IMR-90 (cell line): ENCODE results near the gene C10orf71. TPM values are rescaled to one million over a fixed set of nuclear protein-coding genes. Genes with fewer than 3 reads are reported as not detected.

Experiments
- ATAC-seq: fragments of 200-7000 bp; cut with Tn5 transposase; 2 replicates; pipeline ENCODE4 v1.9.1; 2020; ENCODE audit warnings: low read depth, mild to moderate bottlenecking, moderate library complexity
- BruUV-seq: library from RNA; stranded (reverse); fragments of 400-500 nt; replicated peaks from 2 replicates; lab custom pipeline; 2021; lab: Mats Ljungman, UMichigan
- CTCF ChIA-PET: fragments of 300-600 bp; formaldehyde crosslinking; extraction: SDS; loops from one replicate; lab custom pipeline; 2021; ENCODE audit warnings: antibody characterized with exemption; lab: Yijun Ruan, JAX
- POLR2A ChIA-PET: fragments of 300-600 bp; sonication (Branson Sonifier 250); formaldehyde crosslinking; loops from one replicate; lab custom pipeline; 2022; ENCODE audit warnings: antibody characterized with exemption; ENCODE audit not compliant: unreplicated experiment; lab: Charles Lee
- DNase-seq: peaks from one replicate; pipeline ENCODE4 v3.0.0; 2013
- H2AFZ ChIP-seq: replicated peaks from 2 replicates; pipeline ENCODE3; 2013; ENCODE audit warnings: low read length, mild to moderate bottlenecking; ENCODE audit not compliant: poor library complexity
- H2AK5ac ChIP-seq: 2 replicates; pipeline ENCODE4 v1.6.1; 2013; ENCODE audit warnings: low read depth, low read length, inconsistent platforms
- H2AK9ac ChIP-seq: replicated peaks from 2 replicates; pipeline ENCODE3; 2013; ENCODE audit warnings: mild to moderate bottlenecking, low read depth, low read length, moderate library complexity; ENCODE audit not compliant: poor library complexity
- H2BK120ac ChIP-seq: 2 replicates; pipeline ENCODE4 v1.6.1; 2013; ENCODE audit warnings: low read depth, low read length, inconsistent platforms
- H2BK15ac ChIP-seq: 3 replicates; pipeline ENCODE4 v1.6.1; 2013; ENCODE audit warnings: low read depth, low read length, inconsistent platforms
- H2BK20ac ChIP-seq: 2 replicates; pipeline ENCODE4 v1.6.1; 2013; ENCODE audit warnings: low read depth, mild to moderate bottlenecking, inconsistent platforms, low read length, moderate library complexity
- H2BK5ac ChIP-seq: 2 replicates; pipeline ENCODE4 v1.6.1; 2013; ENCODE audit warnings: mild to moderate bottlenecking, low read depth, low read length, inconsistent platforms; ENCODE audit not compliant: poor library complexity, severe bottlenecking
- H3K14ac ChIP-seq: replicated peaks from 2 replicates; pipeline ENCODE4 v1.6.1; 2013; ENCODE audit warnings: low read depth, low read length, inconsistent platforms
- H3K18ac ChIP-seq: 2 replicates; pipeline ENCODE4 v1.6.1; 2013; ENCODE audit warnings: low read depth, low read length, control low read depth
- H3K23ac ChIP-seq: 2 replicates; pipeline ENCODE4 v1.6.1; 2013; ENCODE audit warnings: low read depth, low read length, inconsistent platforms
- H3K27ac ChIP-seq: 2 replicates; pipeline ENCODE4 v1.5.1; 2013; ENCODE audit warnings: mild to moderate bottlenecking, control low read depth, low read length; ENCODE audit not compliant: insufficient read depth
- H3K27me3 ChIP-seq: 2 replicates; pipeline ENCODE4 v1.6.1; 2013; ENCODE audit warnings: low read length; ENCODE audit not compliant: control insufficient read depth, insufficient read depth
- H3K36me3 ChIP-seq: 2 replicates; pipeline ENCODE4 v1.6.1; 2013; ENCODE audit warnings: low read length, mixed read lengths; ENCODE audit not compliant: control insufficient read depth, insufficient read depth
- H3K4ac ChIP-seq: 2 replicates; pipeline ENCODE4 v1.6.1; 2013; ENCODE audit warnings: low read depth, low read length, inconsistent platforms
- H3K4me1 ChIP-seq: 2 replicates; pipeline ENCODE4 v1.6.1; 2013; ENCODE audit warnings: low read length, mixed read lengths; ENCODE audit not compliant: control insufficient read depth, insufficient read depth
- H3K4me2 ChIP-seq: 2 replicates; pipeline ENCODE4 v1.6.1; 2013; ENCODE audit warnings: low read depth, mild to moderate bottlenecking, control low read depth, low read length, moderate library complexity
- H3K4me3 ChIP-seq: 2 replicates; pipeline ENCODE4 v1.5.1; 2013; ENCODE audit warnings: low read depth, mild to moderate bottlenecking, control low read depth, low read length, moderate library complexity; ENCODE audit not compliant: insufficient read depth
- H3K56ac ChIP-seq: 2 replicates; pipeline ENCODE4 v1.6.1; 2013; ENCODE audit warnings: low read length, inconsistent platforms; ENCODE audit not compliant: insufficient read depth; ENCODE audit errors: extremely low read depth
- H3K79me1 ChIP-seq, 2 experiments: 2 replicates each; pipeline ENCODE4 v1.6.1; 2013; ENCODE audit warnings: low read length in 2 of 2, inconsistent platforms in 1 of 2, low read depth in 1 of 2
- H3K9ac ChIP-seq: 2 replicates; pipeline ENCODE4 v1.6.1; 2013; ENCODE audit warnings: low read depth, low read length, control low read depth
- H3K9me1 ChIP-seq: 2 replicates; pipeline ENCODE4 v1.6.1; 2013; ENCODE audit warnings: low read length, inconsistent platforms; ENCODE audit not compliant: insufficient read depth
- H3K9me3 ChIP-seq: 2 replicates; pipeline ENCODE4 v1.6.1; 2013; ENCODE audit warnings: low read length; ENCODE audit not compliant: control insufficient read depth, insufficient read depth
- H4K20me1 ChIP-seq: 2 replicates; pipeline ENCODE4 v1.6.1; 2013; ENCODE audit warnings: low read length, inconsistent platforms; ENCODE audit not compliant: insufficient read depth
- H4K5ac ChIP-seq: 2 replicates; pipeline ENCODE4 v1.6.1; 2013; ENCODE audit warnings: mild to moderate bottlenecking, low read depth, low read length, control low read depth
- H4K8ac ChIP-seq, 2 experiments: 2 replicates each; pipeline ENCODE4 v1.6.1; 2013; ENCODE audit warnings: low read depth in 2 of 2, low read length in 2 of 2, control low read depth in 1 of 2, inconsistent platforms in 1 of 2
- H4K91ac ChIP-seq: 2 replicates; pipeline ENCODE4 v1.6.1; 2013; ENCODE audit warnings: low read depth, low read length, inconsistent platforms; ENCODE audit not compliant: insufficient read depth
- BHLHE40 ChIP-seq: fragments of 150-350 bp; IDR thresholded peaks from 2 replicates; pipeline ENCODE4 v1.6.1; 2016; ENCODE audit warnings: mild to moderate bottlenecking, low read depth, low read length
- CEBPB ChIP-seq: IDR thresholded peaks from 2 replicates; pipeline ENCODE4 v1.6.1; 2012; ENCODE audit warnings: low read depth, low read length, improper control_type of control experiment
- CHD1 ChIP-seq: IDR thresholded peaks from 2 replicates; pipeline ENCODE4 v1.6.1; 2012; ENCODE audit warnings: low read depth, low read length, improper control_type of control experiment
- FOS ChIP-seq: fragments of 150-350 bp; IDR thresholded peaks from 2 replicates; pipeline ENCODE4 v1.6.1; 2016; ENCODE audit warnings: low read depth, low read length
- MAFK ChIP-seq: IDR thresholded peaks from 2 replicates; pipeline ENCODE4 v1.6.1; 2012; ENCODE audit warnings: low read depth, low read length, improper control_type of control experiment
- MAZ ChIP-seq: IDR thresholded peaks from 2 replicates; pipeline ENCODE4 v1.6.1; 2012; ENCODE audit warnings: low read depth, mild to moderate bottlenecking, low read length, improper control_type of control experiment, moderate library complexity, borderline replicate concordance
- MXI1 ChIP-seq: IDR thresholded peaks from 2 replicates; pipeline ENCODE4 v1.6.1; 2012; ENCODE audit warnings: low read depth, mild to moderate bottlenecking, low read length, moderate library complexity, borderline replicate concordance
- NFE2L2 ChIP-seq: fragments of 150-350 bp; IDR thresholded peaks from 2 replicates; pipeline ENCODE4 v1.6.1; 2016; ENCODE audit warnings: low read depth, mild to moderate bottlenecking, low read length
- POLR2A ChIP-seq: IDR thresholded peaks from 2 replicates; pipeline ENCODE4 v1.6.1; 2012; ENCODE audit warnings: mild to moderate bottlenecking, low read depth, low read length
- RAD21 ChIP-seq: IDR thresholded peaks from 2 replicates; pipeline ENCODE4 v1.6.1; 2012; ENCODE audit warnings: low read length, improper control_type of control experiment
- RCOR1 ChIP-seq: IDR thresholded peaks from 2 replicates; pipeline ENCODE4 v1.6.1; 2012; ENCODE audit warnings: mild to moderate bottlenecking, low read length, improper control_type of control experiment; ENCODE audit not compliant: insufficient replicate concordance
- RFX5 ChIP-seq: IDR thresholded peaks from 2 replicates; pipeline ENCODE4 v1.8.0; 2012; ENCODE audit warnings: low read depth, mild to moderate bottlenecking, low read length, moderate library complexity
- SMC3 ChIP-seq: fragments of 150-350 bp; IDR thresholded peaks from 2 replicates; pipeline ENCODE4 v1.6.1; 2016; ENCODE audit warnings: low read depth, mild to moderate bottlenecking, antibody characterized with exemption, low read length, moderate library complexity
- WGBS, 2 experiments: methylation state at CpG; one replicate each; pipeline versions ENCODE4 v1.1.5 to v1.1.7; 2013; ENCODE audit warnings: missing lambda C conversion rate in 2 of 2; ENCODE audit not compliant: insufficient read length in 1 of 2; ENCODE audit errors: extremely low coverage in 2 of 2; 5-methylcytosine and 5-hydroxymethylcytosine counted together
- dilution Hi-C: fragments of 300-500 bp; cut with HindIII; formaldehyde crosslinking; loops from one replicate; pipeline ENCODE4 v1.14.3; 2018; ENCODE audit warnings: low sequenced_read_pairs; ENCODE audit not compliant: unreplicated experiment
- in situ Hi-C: fragments of 300-500 bp; cut with MboI; formaldehyde crosslinking; loops from 3 replicates; pipeline ENCODE4 v1.14.3; 2019; ENCODE audit warnings: low sequenced_read_pairs, inconsistent platforms, mixed read lengths
- intact Hi-C: fragments of 100-400 bp; cut with micrococcal nuclease; formaldehyde crosslinking; loops from 2 replicates; pipeline ENCODE4 v1.10.0; 2022
- polyA plus RNA-seq, 3 experiments: library from polyadenylated mRNA; depleted of rRNA; stranded (reverse); fragments of >200 nt; gene quantifications; 2 replicates each; pipeline ENCODE4 v1.2.3, GENCODE V29; 2012; ENCODE audit warnings: low replicate concordance in 1 of 3
- total RNA-seq: library from RNA; depleted of rRNA; stranded (reverse); fragments of >200 nt; gene quantifications from 2 replicates; pipeline ENCODE4 v1.2.3, GENCODE V29; 2012
- TF ChIP-seq, protein P1 (sequence below): fragments of 150-350 bp; IDR thresholded peaks from 2 replicates; pipeline ENCODE4 v1.6.1; 2016; ENCODE audit warnings: low read depth, mild to moderate bottlenecking, low read length, moderate library complexity, borderline replicate concordance
- TF ChIP-seq, protein P2 (sequence below): fragments of 150-350 bp; IDR thresholded peaks from 2 replicates; pipeline ENCODE4 v1.6.1; 2017; ENCODE audit warnings: mild to moderate bottlenecking, antibody characterized with exemption, low read length, low read depth
- TF ChIP-seq, protein P3 (sequence below): conservative IDR thresholded peaks from 2 replicates; pipeline ENCODE4 v1.5.1; 2012; ENCODE audit warnings: mild to moderate bottlenecking, low read depth, low read length, improper control_type of control experiment

The C10orf71 gene
- total and polyA plus RNA-seq, 2 of the 4 experiments (the other 2 are of a cell fraction) = not detected

DNA sequence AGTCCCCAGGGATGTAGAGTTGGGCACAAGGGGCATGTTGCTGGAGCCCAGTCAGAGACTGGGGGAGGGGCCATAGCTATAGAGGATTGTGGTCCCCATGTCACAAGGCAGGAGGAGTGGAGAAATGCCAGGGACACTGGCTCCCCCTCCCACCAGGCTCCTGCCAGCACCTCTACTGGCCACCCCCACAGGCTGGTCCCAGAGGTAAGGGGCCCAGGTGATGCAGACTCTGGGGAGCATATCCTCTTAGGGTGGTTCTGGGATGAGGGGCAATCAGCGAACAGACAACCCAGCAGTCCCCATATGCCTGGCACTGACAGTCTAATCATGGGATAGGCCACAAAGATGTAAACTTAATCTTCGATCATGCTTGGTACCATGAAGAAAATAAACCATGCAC is 21.2 kb downstream of the C10orf71 start:
- Histone ChIP-seq H3K23ac (no peak overlapping the region), H2AK9ac (no peak overlapping the region), H2AK5ac (no peak overlapping the region), H2BK120ac (no peak overlapping the region), H3K56ac (no peak overlapping the region), H3K14ac (no peak overlapping the region), H4K5ac (no peak overlapping the region), H3K36me3 (no peaks in the 10 kb centered on the region), H2BK20ac (no peak overlapping the region), H2AFZ (no peak overlapping the region), H3K4me2 (no peak overlapping the region), H3K9me1 (no peaks in the 10 kb centered on the region), H2BK5ac (no peak overlapping the region), H3K18ac (no peak overlapping the region), H4K8ac (no peak overlapping the region), H3K79me1 (no peaks in the 10 kb centered on the region), H3K27ac (no peak overlapping the region), H3K4ac (no peak overlapping the region), H4K20me1 (no peaks in the 10 kb centered on the region), H3K9ac (no peak overlapping the region), H3K27me3 (peaks cover 11% of the 10 kb centered on the region; the same call in 1 of the 2 replicates), H3K4me1 (no peaks in the 10 kb centered on the region), H3K9me3 (no peaks in the 10 kb centered on the region), H4K91ac (no peak overlapping the region), H2BK15ac (no peak overlapping the region), H3K4me3 (no peak overlapping the region)
- ATAC-seq (no peak), DNase-seq (no peak)
- POLR2A ChIA-PET = no interaction called here
- intact Hi-C loops = no loop called here
- CTCF ChIA-PET = no interaction called here
- in situ Hi-C loops = no loop called here
- no TSS peak for BruUV-seq
- dilution Hi-C loops = no loop called here
- TF ChIP-seq MXI1 (no peak), FOS (no peak), SMC3 (no peak), CHD1 (no peak), POLR2A (no peak), MAZ (no peak), MAFK (no peak), CEBPB (no peak), RFX5 (no peak), RCOR1 (no peak), BHLHE40 (no peak), NFE2L2 (no peak), RAD21 (no peak)
- TF ChIP-seq, protein P1, sequence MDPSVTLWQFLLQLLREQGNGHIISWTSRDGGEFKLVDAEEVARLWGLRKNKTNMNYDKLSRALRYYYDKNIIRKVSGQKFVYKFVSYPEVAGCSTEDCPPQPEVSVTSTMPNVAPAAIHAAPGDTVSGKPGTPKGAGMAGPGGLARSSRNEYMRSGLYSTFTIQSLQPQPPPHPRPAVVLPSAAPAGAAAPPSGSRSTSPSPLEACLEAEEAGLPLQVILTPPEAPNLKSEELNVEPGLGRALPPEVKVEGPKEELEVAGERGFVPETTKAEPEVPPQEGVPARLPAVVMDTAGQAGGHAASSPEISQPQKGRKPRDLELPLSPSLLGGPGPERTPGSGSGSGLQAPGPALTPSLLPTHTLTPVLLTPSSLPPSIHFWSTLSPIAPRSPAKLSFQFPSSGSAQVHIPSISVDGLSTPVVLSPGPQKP = no peak
- TF ChIP-seq, protein P2, sequence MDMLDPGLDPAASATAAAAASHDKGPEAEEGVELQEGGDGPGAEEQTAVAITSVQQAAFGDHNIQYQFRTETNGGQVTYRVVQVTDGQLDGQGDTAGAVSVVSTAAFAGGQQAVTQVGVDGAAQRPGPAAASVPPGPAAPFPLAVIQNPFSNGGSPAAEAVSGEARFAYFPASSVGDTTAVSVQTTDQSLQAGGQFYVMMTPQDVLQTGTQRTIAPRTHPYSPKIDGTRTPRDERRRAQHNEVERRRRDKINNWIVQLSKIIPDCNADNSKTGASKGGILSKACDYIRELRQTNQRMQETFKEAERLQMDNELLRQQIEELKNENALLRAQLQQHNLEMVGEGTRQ = no peak
- TF ChIP-seq, protein P3, sequence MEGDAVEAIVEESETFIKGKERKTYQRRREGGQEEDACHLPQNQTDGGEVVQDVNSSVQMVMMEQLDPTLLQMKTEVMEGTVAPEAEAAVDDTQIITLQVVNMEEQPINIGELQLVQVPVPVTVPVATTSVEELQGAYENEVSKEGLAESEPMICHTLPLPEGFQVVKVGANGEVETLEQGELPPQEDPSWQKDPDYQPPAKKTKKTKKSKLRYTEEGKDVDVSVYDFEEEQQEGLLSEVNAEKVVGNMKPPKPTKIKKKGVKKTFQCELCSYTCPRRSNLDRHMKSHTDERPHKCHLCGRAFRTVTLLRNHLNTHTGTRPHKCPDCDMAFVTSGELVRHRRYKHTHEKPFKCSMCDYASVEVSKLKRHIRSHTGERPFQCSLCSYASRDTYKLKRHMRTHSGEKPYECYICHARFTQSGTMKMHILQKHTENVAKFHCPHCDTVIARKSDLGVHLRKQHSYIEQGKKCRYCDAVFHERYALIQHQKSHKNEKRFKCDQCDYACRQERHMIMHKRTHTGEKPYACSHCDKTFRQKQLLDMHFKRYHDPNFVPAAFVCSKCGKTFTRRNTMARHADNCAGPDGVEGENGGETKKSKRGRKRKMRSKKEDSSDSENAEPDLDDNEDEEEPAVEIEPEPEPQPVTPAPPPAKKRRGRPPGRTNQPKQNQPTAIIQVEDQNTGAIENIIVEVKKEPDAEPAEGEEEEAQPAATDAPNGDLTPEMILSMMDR = no peak
- WGBS, 2 experiments = no CpG with 5 or more reads among the region's 2 CpGs
